Chondrocyte (in vitro differentiated cells): ENCODE results near the gene NAA30. TPM values are rescaled to one million over a fixed set of nuclear protein-coding genes. Genes with fewer than 3 reads are reported as not detected.

Experiments used
- DNase-seq: peaks from one replicate; pipeline ENCODE4 v3.0.0; 2021; ENCODE audit warnings: mixed read lengths, low spot score
- H3K27ac Mint-ChIP-seq: one replicate; pipeline ENCODE4 v1.8.0; 2021; ENCODE audit warnings: mild to moderate bottlenecking, moderate library complexity, mixed read lengths; ENCODE audit not compliant: unreplicated experiment
- H3K27me3 Mint-ChIP-seq: 2 replicates; pipeline ENCODE4 v1.8.0; 2021; ENCODE audit warnings: low read depth, mixed read lengths
- H3K36me3 Mint-ChIP-seq: 2 replicates; pipeline ENCODE4 v1.8.0; 2021; ENCODE audit warnings: low read depth, mixed read lengths
- H3K4me1 Mint-ChIP-seq: 2 replicates; pipeline ENCODE4 v1.8.0; 2021; ENCODE audit warnings: low read depth, mild to moderate bottlenecking, mixed read lengths
- H3K4me3 Mint-ChIP-seq: one replicate; pipeline ENCODE4 v1.8.0; 2021; ENCODE audit warnings: mild to moderate bottlenecking, moderate library complexity, mixed read lengths; ENCODE audit not compliant: unreplicated experiment
- H3K9me3 Mint-ChIP-seq: 2 replicates; pipeline ENCODE4 v1.8.0; 2021; ENCODE audit warnings: low read depth, mixed read lengths
- CTCF ChIP-seq: fragments of 200-600 bp; sonication (generic); IDR thresholded peaks from 2 replicates; pipeline ENCODE4 v1.5.0; 2021; ENCODE audit warnings: antibody characterized with exemption, mild to moderate bottlenecking, moderate library complexity
- total RNA-seq: library from RNA; stranded (reverse); gene quantifications from 3 replicates; pipeline ENCODE4 v1.2.1, GENCODE V29; 2021

NAA30 gene
- total RNA-seq, 1 donor from 2014 or later: 16.9 TPM

GRCh38 chr14:57388067-57388466 lies 2.3 kb upstream of the NAA30 start:
- peaks cover 24% of the 10 kb centered on the region for H3K4me1 Mint-ChIP-seq
- H3K9me3 Mint-ChIP-seq: no peaks in the 10 kb centered on the region
- no peaks in the 10 kb centered on the region for H3K36me3 Mint-ChIP-seq
- no peaks in the 10 kb centered on the region for H3K27me3 Mint-ChIP-seq
- no peak overlapping the region for H3K4me3 Mint-ChIP-seq
- no peak overlapping the region for H3K27ac Mint-ChIP-seq
- TF ChIP-seq CTCF: no peak
- no peak for DNase-seq

GRCh38 chr14:57389646-57390036 lies 745 bp upstream of the NAA30 start:
- Mint-ChIP-seq H3K9me3 (no peaks in the 10 kb centered on the region), H3K27ac (peak overlapping the region; percentile 90), H3K4me3 (peak overlapping the region; percentile 91), H3K36me3 (no peaks in the 10 kb centered on the region), H3K4me1 (peaks cover 39% of the 10 kb centered on the region), H3K27me3 (no peaks in the 10 kb centered on the region)
- DNase-seq: no peak
- TF ChIP-seq CTCF: no peak

GRCh38 chr14:57390806-57391516 lies 575 bp downstream of the NAA30 start:
- Mint-ChIP-seq H3K27me3 (no peaks in the 10 kb centered on the region), H3K4me1 (peaks cover 43% of the 10 kb centered on the region), H3K36me3 (no peaks in the 10 kb centered on the region), H3K27ac (peak overlapping the region; percentile 73), H3K9me3 (no peaks in the 10 kb centered on the region), H3K4me3 (peak overlapping the region; percentile 91)
- TF ChIP-seq CTCF: peak; percentile 25
- DNase-seq: peak; percentile 86

- DNase-seq: no peak
- peak overlapping the region; percentile 91 for H3K4me3 Mint-ChIP-seq
- no peaks in the 10 kb centered on the region for H3K9me3 Mint-ChIP-seq
- H3K36me3 Mint-ChIP-seq: peaks cover 2% of the 10 kb centered on the region
- peaks cover 48% of the 10 kb centered on the region for H3K4me1 Mint-ChIP-seq
- no peaks in the 10 kb centered on the region for H3K27me3 Mint-ChIP-seq
- no peak for TF ChIP-seq CTCF
- peak overlapping the region; percentile 73 for H3K27ac Mint-ChIP-seq
Observed at GRCh38 chr14:57391517-57392195, 1.3 kb downstream of the NAA30 start.

- H3K27ac Mint-ChIP-seq: peak overlapping the region; percentile 66
- H3K4me1 Mint-ChIP-seq: peaks cover 49% of the 10 kb centered on the region
- H3K27me3 Mint-ChIP-seq: no peaks in the 10 kb centered on the region
- no peak for DNase-seq
- no peak for TF ChIP-seq CTCF
- no peaks in the 10 kb centered on the region for H3K9me3 Mint-ChIP-seq
- H3K4me3 Mint-ChIP-seq: peak overlapping the region; percentile 91
- peaks cover 4% of the 10 kb centered on the region for H3K36me3 Mint-ChIP-seq
Observed at GRCh38 chr14:57392830-57393229, 2.4 kb downstream of the NAA30 start.
